HG02678 (cell line): Measurements from ENCODE around the gene SBNO2.

Experiments used
- ATAC-seq: cut with Tn5 transposase; IDR thresholded peaks from one replicate; pipeline ENCODE4 v1.9.1; 2021; ENCODE audit warnings: mild to moderate bottlenecking, moderate library complexity; ENCODE audit not compliant: unreplicated experiment

SBNO2 gene, protein sequence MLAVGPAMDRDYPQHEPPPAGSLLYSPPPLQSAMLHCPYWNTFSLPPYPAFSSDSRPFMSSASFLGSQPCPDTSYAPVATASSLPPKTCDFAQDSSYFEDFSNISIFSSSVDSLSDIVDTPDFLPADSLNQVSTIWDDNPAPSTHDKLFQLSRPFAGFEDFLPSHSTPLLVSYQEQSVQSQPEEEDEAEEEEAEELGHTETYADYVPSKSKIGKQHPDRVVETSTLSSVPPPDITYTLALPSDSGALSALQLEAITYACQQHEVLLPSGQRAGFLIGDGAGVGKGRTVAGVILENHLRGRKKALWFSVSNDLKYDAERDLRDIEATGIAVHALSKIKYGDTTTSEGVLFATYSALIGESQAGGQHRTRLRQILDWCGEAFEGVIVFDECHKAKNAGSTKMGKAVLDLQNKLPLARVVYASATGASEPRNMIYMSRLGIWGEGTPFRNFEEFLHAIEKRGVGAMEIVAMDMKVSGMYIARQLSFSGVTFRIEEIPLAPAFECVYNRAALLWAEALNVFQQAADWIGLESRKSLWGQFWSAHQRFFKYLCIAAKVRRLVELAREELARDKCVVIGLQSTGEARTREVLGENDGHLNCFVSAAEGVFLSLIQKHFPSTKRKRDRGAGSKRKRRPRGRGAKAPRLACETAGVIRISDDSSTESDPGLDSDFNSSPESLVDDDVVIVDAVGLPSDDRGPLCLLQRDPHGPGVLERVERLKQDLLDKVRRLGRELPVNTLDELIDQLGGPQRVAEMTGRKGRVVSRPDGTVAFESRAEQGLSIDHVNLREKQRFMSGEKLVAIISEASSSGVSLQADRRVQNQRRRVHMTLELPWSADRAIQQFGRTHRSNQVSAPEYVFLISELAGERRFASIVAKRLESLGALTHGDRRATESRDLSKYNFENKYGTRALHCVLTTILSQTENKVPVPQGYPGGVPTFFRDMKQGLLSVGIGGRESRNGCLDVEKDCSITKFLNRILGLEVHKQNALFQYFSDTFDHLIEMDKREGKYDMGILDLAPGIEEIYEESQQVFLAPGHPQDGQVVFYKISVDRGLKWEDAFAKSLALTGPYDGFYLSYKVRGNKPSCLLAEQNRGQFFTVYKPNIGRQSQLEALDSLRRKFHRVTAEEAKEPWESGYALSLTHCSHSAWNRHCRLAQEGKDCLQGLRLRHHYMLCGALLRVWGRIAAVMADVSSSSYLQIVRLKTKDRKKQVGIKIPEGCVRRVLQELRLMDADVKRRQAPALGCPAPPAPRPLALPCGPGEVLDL (N-terminal part only)

DNA sequence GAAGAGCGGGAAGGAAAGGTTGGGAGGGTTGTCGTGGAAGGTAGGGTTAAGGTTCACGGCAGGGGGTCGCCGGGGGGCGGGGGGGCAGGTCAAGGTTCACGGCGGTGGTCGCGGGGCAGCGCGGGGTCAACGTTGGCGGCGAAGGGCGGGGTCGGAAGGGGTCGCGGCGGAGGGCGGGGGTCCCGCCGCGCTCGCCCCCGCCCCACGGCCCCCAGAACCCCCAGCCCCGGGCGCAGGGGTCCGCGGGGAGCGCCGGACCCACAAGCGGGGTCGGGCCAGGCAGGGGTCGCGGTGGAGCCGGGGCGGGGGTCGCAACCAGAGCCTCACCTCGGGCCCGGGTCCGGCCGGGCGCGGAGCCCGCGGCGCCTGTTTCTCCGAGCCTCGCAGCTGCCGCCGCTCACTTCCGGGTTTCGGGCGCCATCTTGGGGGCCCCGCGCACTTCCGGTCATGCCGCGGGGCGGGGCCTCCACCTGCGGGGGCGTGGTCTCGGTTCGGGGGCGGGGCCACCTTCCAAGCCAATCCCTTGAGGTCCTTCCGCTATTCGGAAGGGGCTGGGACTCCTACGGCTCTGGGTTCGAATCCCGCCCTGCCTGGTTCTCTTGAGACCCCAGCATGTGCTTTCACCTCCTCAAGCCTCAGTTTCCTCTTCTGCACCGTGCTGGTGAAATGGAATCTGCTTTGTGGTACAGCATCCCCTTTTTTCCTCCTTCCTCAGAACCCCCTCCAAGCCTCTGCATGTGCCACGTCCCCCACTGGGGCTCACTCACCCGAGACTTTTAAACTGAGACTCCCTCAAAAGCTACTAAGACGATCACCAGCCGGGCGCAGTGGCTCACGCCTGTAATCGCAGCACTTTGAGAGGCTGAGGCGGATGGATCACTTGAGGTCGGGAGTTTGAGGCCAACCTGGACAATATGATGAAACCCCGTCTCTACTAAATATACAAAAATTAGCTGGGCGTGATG, at the start of gene SBNO2:
Gene SBNO2 (minus strand): TSS at position 424 of the 965 bp plus-strand sequence. CDS start 19,992 bp downstream, outside the sequence.
- ATAC-seq: peak; percentile 81

DNA sequence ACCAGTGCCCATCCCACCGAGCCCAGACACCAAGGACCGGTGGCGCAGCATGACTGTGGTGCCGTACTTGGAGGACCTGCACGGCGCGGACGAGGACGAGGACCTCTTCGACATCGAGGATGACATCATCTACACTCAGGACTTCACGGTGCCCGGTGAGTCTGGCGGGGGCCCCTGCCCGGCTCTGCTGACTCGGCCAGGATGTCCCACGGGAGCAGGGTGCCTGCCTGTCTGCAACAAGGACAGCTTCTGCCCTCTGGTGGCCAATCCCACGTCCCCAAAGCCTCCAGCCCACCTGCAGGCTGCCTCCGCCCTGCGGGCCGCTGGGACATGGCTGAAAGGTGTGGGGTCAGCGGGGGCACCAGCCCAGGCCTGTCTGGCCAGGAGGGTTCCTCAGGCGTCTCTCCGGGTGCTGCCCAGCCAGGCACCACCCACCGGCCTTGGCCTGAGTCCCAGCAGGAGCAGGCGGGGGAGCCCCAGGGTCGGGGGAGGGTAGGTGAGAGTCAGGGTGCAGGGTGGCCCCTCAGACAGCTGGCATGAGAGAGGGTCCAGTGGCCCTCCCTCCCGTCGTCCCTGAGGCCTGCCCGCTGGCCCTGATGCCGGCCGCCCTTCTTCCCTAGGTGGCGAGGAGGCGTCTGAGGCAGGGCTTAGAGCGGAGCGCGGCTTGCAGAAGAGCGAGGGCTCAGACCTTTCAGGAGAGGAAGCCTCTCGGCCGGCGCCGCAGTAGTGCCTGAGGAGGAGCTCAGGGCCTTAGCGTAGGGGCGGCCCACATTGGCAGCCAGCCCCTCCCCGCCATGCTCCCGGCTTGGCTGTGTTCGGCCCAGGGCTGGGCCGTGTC, 49.2 kb upstream of the SBNO2 start:
- no peak for ATAC-seq

DNA sequence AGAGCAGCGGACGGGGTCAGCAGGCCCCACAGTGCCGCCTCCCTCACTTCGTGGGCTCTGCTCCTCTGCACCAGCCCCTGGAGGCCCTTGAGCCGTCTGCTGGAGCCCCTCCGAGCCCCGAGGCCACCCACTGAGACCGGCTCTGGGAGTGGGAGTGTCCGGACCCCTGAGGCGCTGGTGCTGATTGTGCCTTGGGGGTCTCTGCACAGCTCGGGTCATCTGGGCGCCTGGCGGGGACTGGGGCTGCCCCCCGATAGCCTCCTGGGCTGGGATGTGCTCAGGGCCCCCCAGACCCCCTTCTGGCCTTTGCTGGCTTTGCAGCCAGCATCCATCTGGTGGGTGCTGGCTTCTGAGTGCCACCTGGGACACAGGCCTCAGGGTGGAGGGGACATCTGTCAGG, 48.3 kb upstream of the SBNO2 start:
- no peak for ATAC-seq

DNA sequence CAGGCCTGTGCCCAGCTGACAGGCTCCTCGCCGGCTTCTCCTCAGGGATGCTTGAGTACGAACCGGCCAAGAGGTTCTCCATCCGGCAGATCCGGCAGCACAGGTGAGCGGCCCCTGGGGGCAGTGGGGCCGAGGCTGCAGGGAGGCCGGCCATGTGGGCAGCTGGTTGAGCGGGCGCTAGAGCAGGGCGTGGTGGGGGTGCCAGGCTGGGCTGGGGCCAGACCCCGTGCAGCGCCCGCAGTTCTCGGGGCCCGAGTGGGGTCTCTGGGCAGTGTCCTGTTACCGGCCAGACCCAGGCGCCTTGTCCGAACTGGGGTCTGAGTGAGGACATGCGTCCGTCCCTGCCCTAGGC, 47.8 kb upstream of the SBNO2 start:
- ATAC-seq: no peak

DNA sequence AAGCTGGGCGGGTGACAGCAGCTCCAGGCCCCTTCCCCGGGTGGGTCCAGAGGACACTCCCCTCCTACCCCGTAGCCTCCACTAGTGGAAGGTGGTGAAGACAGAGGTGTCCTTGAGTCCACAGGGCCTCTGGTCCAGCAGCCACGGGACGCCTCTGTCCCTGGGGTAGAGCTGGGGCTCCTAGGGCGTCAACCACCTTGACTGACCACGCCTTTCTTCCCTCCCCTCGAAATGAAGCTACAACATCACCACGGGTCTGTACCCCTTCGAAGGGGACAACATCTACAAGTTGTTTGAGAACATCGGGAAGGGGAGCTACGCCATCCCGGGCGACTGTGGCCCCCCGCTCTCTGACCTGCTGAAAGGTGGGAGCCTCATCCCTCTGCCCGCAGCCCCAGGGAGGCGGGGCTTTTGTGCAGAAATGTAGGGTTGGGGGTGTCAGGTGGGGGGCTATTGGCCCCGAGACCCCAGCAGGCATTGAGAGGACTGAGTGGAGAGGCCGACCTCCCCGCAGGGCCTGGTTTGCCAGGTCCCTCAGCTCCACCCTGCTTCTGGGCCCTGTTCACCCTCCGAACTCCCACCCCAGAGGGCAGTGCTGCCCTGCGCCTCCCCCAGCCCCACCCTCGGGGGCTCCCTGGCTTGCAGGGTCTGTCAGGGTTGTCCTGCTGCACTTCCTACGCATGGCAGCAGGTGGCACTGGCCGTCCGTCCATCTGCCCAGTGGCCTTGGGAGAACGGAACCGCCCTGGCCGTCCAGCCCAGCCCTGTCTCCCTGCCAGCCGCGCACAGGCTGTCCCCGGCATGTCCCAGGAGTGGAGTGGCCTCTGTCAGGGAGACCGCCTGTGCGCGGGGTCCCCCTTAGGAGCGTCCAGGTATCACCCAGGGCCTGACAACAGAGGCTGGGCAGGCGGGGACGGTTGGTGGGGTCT, 47.2 kb upstream of the SBNO2 start:
- ATAC-seq: no peak

DNA sequence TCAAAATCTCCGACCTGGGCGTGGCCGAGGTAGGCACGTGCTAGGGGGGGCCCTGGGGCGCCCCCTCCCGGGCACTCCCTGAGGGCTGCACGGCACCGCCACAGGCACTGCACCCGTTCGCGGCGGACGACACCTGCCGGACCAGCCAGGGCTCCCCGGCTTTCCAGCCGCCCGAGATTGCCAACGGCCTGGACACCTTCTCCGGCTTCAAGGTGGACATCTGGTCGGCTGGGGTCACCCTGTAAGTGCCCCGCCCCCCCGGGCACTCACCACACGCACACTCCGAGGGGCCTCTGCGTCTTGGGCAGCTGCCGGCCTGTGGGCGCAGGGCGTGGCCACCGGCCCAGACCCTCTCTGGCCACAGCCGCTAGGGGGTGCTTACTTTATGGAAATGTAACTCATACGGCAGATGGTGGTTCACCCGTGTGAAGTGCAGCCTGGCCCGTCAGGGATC, 46.4 kb upstream of the SBNO2 start:
- ATAC-seq: no peak

DNA sequence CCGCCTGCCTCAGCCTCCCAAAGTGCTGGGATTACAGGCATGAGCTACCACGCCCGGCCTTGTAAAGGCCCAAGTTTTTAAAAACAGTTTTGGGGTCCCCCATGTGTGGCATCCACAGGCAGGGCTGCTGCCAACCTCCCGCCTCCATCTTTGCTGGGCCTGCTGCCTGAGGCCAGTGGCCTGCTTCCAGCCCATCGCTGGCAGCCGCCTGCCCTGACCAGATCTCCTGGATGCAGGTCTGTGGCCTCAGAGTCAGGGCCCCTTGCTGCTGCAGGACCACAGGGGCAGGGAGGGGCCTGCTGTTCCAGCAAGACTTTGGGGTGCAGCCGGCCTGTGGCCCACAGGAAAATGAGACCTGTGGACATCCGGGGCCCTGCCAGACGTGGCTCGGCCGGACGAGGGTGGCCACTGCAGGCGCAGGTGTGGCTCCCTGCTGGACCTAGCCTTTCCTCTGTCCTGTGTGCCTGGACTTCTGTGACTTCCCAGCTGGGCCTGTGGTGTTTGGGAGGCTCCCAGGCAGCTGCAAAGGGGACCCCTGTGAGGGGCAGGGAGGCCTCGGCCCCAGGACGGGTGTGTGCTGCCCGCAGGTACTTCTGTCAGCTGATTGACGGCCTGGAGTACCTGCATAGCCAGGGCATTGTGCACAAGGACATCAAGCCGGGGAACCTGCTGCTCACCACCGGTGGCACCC, 45.9 kb upstream of the SBNO2 start:
- ATAC-seq: no peak

DNA sequence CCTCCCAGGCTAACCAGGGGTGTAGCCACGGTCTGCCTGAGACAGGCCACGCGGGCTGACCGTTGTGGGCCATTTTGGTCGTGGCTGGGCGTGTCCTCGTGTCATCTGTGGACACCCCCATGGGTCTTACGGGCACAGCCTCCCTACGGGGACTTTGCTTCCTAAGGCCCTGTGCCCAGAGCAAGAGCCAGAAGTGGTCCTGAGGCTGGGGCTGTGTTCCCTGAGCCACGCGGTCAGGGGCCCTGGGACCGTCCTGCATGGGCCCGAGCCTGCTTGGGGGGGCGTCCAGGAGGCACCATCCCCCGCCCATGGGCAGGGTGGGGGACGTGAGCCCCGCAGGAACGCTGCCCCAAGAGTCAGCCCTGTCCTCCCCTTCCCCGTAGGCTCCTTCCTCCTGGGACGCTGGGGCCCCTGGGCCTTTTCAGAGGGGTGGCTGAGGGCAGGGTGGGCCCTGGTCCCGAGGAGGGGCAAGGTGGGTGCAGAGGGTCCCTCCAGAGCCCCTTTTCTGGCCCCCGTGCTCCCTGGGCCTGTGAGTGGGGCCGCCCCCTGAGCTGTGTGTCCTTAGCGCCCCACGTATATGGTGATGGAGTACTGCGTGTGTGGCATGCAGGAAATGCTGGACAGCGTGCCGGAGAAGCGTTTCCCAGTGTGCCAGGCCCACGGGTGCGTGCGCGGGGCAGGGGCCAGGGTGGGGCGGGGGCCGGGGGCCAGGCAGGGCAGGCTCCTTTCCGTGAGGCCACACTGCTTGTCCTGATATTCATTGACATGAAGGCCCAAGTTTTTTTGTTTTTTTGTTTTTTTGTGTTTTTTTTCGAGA, 44.9 kb upstream of the SBNO2 start:
- no peak for ATAC-seq

DNA sequence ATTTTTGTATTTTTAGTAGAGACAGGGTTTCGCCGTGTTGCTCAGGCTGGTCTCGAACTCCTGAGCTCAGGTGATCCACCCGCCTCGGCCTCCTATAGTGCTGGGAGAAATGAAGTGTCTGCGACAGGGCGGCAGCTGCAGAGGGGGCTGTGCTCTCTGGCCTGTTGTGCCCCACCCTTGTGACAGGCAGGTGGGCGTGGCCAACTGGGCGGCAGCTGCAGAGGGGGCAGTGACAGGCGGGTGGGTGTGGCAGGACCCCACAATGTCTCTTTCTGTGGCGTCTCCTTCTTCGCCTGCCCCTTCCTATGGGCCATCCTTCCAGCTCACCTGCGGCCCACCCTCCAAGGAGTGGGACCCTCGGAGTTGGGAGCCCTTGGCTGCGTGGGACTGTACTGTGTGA, 43.3 kb upstream of the SBNO2 start:
- ATAC-seq: no peak

DNA sequence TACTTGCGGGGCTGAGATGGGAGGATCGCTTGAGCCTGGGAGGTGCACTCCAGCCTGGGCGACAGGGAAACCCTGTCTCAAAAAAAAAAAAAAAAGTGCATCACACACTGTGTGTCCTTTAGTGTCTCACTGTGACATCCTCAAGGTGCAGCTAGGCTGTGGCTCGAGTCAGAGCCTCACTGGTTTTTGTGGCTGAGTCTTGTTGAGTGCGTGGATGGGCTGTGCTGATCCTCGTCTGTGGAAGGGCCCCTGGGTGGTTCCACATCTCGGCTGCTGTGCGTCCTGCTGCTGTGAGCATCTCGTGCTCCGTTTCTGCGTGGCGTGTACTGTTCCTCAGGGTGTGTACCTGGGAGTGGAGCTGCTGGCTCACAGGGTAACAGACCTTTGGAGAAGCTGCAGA, 42.7 kb upstream of the SBNO2 start:
- no peak for ATAC-seq

DNA sequence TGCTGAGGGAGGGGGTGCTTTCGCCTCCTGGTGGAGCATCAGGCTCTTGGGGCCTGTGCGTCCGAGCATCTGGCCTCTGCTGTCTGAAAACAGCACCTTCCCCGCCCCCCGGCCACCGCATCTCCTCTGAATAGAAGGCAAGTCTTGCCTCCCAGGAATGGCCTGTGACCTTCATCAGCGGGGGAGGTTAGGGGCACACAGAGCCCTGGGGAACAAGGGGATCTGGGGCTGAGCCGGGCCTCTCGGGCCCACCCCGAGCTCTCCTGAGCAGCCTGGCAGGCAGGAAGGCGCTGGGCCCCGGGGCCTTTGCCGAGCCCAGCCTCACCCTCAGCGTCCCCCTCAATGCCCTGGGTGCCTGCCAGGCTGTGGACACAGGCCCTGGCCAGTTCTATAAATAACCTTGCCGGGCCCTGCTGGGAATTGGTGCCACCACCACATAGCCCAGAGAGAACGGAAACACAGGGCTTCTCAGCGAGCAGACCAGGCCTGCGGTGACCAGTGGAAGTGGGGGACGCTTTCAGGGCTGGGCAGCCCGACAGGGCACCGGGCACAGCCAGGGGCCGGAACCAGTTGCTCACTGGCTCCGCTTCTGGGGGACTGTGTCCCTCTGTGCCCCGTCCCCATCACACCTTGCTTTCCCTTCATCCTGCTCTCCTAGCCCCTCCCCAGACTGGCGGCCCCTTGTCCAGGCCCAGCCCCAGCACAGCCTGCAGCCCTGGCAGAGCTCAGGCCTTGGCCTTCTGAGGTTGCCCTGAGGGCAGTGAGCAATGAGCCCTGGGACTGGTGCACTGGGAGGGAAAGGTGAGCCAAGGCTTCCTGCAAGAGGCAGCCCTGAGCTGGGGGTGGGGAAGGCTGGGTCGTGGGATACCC, 41.0 kb upstream of the SBNO2 start:
- no peak for ATAC-seq

DNA sequence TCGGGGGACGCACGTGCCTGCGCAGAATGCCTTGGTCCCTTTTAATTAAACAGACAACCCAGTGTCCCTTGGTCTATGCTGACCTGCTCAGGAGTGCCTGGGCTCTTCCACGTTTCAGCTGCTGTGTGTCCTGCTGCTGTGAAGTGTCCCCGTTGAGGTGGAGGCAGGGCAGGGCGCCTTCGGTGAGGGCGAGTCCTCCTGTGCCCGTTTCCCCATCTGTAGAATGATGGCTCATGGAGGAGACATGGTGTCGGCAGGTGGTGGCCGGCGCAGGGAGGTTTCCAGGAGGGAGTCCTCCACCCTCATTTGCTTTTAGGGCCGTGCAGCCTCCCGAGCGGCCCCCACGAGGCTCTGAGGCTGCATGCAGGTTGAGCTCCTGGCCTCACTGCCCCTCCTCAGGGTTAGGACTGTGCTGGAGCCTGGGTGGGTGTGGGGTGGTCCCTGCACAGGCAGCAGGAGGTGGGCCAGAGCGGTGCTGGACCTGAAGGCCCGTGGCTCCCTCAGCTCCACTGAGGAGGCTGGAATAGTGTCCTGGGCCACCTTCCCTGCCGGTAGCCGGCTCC, 40.3 kb upstream of the SBNO2 start:
- no peak for ATAC-seq

DNA sequence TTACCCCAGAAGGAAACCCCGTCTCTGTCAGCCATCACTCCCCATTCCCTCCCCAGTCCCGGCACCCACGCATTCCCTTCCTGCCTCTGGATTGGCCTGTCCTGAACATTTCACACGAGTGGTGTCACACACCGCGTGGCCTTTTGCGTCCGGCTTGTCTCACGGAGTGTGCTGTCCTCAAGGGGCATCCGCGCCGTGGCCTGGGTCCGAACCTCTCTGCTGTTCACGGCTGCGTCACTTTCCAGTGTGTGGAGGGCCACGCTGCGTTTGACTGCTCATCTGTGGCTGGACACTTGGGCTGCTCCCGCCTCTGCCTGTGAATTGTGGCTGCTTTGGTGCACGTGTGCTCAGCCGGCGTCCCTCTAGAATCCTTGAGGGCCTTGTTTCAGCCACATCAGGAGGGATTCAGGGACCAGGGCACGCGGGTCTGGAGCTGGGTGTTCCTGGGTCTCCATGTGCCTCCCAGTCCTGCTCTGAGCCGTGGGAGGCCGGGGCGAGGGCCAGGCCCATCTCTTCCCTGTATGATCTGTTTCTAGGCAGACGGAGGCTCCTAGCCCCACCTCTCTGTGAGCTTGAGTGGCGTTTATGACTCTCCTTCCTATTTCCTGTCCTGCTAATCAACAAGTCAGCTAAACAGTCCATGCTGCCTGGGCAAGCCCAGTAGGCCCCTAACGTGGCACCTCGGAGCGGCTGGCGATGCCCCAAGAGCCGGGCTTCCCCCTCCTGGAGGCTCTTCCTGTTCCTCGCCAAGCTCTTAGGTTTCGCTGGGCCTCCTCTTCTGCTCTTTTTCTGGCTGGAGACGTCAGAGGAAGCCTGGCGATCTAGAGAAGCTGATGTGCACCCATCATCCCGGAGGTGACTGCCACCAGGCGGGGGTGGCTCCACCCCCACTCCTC, 39.6 kb upstream of the SBNO2 start:
- ATAC-seq: no peak

DNA sequence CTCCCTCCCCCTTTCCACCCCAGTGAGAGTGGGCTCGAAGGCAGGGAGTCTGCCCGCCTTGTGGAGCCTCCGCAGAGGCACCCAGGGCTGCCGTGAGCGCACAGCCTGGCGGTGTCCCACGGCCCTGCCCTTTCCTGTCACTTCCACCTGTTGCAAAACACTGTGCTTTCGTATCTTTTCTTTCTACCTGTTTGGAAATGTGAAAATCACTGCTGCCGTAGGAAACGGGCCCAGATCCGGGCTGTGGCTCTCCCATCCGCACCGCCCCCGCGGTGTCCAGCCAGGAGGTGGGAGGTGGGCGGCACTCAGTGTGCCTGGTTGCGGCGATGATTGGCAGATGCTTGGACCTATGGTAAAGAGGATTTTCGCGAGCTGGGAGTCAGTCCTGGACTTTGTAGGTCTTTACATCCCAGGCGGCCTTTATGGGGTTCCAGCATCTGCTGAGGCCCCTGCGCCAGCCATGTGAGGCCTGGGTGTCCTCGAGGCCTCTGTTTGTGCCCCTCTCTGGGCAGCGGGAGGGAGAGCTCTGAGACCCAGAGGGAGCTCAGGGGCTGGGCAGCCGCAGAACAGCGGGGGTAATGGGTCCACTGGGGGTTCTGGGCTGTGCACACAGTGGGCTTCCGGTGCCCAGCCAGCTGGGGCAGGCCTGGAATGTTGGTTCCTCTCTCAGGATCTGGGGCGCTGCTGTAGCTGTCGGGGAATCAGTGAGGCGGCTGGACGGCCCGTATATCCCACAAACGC, 37.6 kb upstream of the SBNO2 start:
- no peak for ATAC-seq
